OCI-LY7 (cell line): ENCODE results near the gene OLAH. TPM values are rescaled to one million over a fixed set of nuclear protein-coding genes. Genes with fewer than 3 reads are reported as not detected.

ENCODE experiments used
- BruUV-seq: library from RNA; stranded (reverse); fragments of 400-500 nt; replicated peaks from 2 replicates; lab custom pipeline; 2021; lab: Mats Ljungman, UMichigan
- CTCF ChIA-PET: fragments of 300-600 bp; sonication (Branson Sonifier 250); formaldehyde crosslinking; loops from one replicate; lab custom pipeline; 2022; ENCODE audit warnings: antibody characterized with exemption; ENCODE audit not compliant: unreplicated experiment; lab: Charles Lee
- POLR2A ChIA-PET: fragments of 300-600 bp; sonication (Branson Sonifier 250); formaldehyde crosslinking; loops from one replicate; lab custom pipeline; 2022; ENCODE audit warnings: antibody characterized with exemption; lab: Charles Lee
- DNase-seq: peaks from one replicate; pipeline ENCODE4 v3.0.0-alpha.2; 2015; ENCODE audit warnings: low spot score
- H2AFZ ChIP-seq: fragments of 200-600 bp; sonication (generic), shearing (Covaris generic); 2 replicates; pipeline ENCODE4 v1.6.1; 2014; ENCODE audit warnings: mild to moderate bottlenecking, antibody characterized with exemption, low read length, moderate library complexity
- H3K27ac ChIP-seq: fragments of 200-600 bp; sonication (generic); 2 replicates; pipeline ENCODE4 v1.5.1; 2014; ENCODE audit warnings: mixed run types, low read depth, mild to moderate bottlenecking, moderate library complexity, low read length, inconsistent platforms; ENCODE audit not compliant: poor library complexity, severe bottlenecking
- H3K36me3 ChIP-seq: fragments of 200-600 bp; sonication (generic); 2 replicates; pipeline ENCODE4 v1.6.1; 2014; ENCODE audit warnings: mild to moderate bottlenecking, antibody characterized with exemption, low read length, moderate library complexity, mixed read lengths; ENCODE audit not compliant: insufficient read depth
- H3K4me1 ChIP-seq: fragments of 200-600 bp; sonication (generic); 2 replicates; pipeline ENCODE4 v1.5.1; 2014; ENCODE audit warnings: mild to moderate bottlenecking, low read length; ENCODE audit not compliant: insufficient read depth, poor library complexity, severe bottlenecking
- H3K4me2 ChIP-seq: fragments of 200-600 bp; sonication (generic); 2 replicates; pipeline ENCODE4 v1.6.1; 2014; ENCODE audit warnings: mild to moderate bottlenecking, low read length
- H3K4me3 ChIP-seq: fragments of 200-600 bp; sonication (generic); 2 replicates; pipeline ENCODE4 v1.5.1; 2014; ENCODE audit warnings: mild to moderate bottlenecking, low read depth, low read length; ENCODE audit not compliant: poor library complexity, severe bottlenecking
- H3K79me2 ChIP-seq: fragments of 200-600 bp; sonication (generic); 2 replicates; pipeline ENCODE4 v1.6.1; 2016; ENCODE audit warnings: low read depth, mild to moderate bottlenecking, low read length, moderate library complexity, mixed read lengths; ENCODE audit not compliant: insufficient read depth
- H3K9me2 ChIP-seq: fragments of 200-600 bp; sonication (generic); 2 replicates; pipeline ENCODE4 v1.6.1; 2016; ENCODE audit warnings: mild to moderate bottlenecking, low read length, mixed read lengths; ENCODE audit not compliant: insufficient read depth
- H3K9me3 ChIP-seq: fragments of 200-600 bp; sonication (generic); 2 replicates; pipeline ENCODE4 v1.6.1; 2014; ENCODE audit warnings: mild to moderate bottlenecking, mixed run types, low read length, mixed read lengths
- H4K20me1 ChIP-seq: fragments of 200-600 bp; sonication (generic); 2 replicates; pipeline ENCODE4 v1.6.1; 2014; ENCODE audit warnings: mild to moderate bottlenecking, antibody characterized with exemption, low read length, moderate library complexity, mixed read lengths; ENCODE audit not compliant: insufficient read depth
- CTCF ChIP-seq: fragments of 200-600 bp; sonication (generic); conservative IDR thresholded peaks from 2 replicates; pipeline ENCODE4 v1.5.1; 2014; ENCODE audit warnings: mild to moderate bottlenecking, antibody characterized with exemption, low read length, moderate library complexity, mixed read lengths
- EZH2phosphoT487 ChIP-seq: fragments of 200-600 bp; sonication (generic); IDR thresholded peaks from 2 replicates; pipeline ENCODE4 v1.6.1; 2018; ENCODE audit warnings: low read depth, borderline replicate concordance, mild to moderate bottlenecking, mixed run types, antibody characterized with exemption, low read length, moderate library complexity, mixed read lengths
- intact Hi-C: fragments of 100-400 bp; cut with micrococcal nuclease; formaldehyde crosslinking; loops from one replicate; pipeline ENCODE4 v1.10.0; 2022; ENCODE audit not compliant: unreplicated experiment
- total RNA-seq, 2 experiments: library from RNA; depleted of rRNA in 1 of 2; stranded (reverse); fragments of >200 nt in 1 of 2; shearing (Covaris generic) in 1 of 2; gene quantifications; 2 replicates each; pipeline ENCODE4 v1.2.3, GENCODE V29; 2014 to 2022

OLAH gene
- total RNA-seq, 2 experiments from 2014 or later: not detected

- no peak overlapping the region for H3K4me2 ChIP-seq
- H3K27ac ChIP-seq: no peak overlapping the region
- ChIA-PET CTCF (no interaction called here), POLR2A (interaction anchor here (0.7 kb wide), 1 partner anchor 319 kb away, joined by 3 read pairs; no protein-coding TSS in a partner anchor)
- H3K9me2 ChIP-seq: no peaks in the 10 kb centered on the region
- H3K4me3 ChIP-seq: no peak overlapping the region
- no peaks in the 10 kb centered on the region for H3K79me2 ChIP-seq
- no peaks in the 10 kb centered on the region for H4K20me1 ChIP-seq
- TF ChIP-seq CTCF (no peak), EZH2phosphoT487 (no peak)
- no peaks in the 10 kb centered on the region for H3K9me3 ChIP-seq
- no peak for DNase-seq
- H2AFZ ChIP-seq: no peak overlapping the region
- intact Hi-C loops: no loop called here
- no peaks in the 10 kb centered on the region for H3K4me1 ChIP-seq
- no TSS peak for BruUV-seq
- no peaks in the 10 kb centered on the region for H3K36me3 ChIP-seq
Observed at GRCh38 chr10:15067154-15067553, 23.4 kb downstream of the OLAH start.

DNA sequence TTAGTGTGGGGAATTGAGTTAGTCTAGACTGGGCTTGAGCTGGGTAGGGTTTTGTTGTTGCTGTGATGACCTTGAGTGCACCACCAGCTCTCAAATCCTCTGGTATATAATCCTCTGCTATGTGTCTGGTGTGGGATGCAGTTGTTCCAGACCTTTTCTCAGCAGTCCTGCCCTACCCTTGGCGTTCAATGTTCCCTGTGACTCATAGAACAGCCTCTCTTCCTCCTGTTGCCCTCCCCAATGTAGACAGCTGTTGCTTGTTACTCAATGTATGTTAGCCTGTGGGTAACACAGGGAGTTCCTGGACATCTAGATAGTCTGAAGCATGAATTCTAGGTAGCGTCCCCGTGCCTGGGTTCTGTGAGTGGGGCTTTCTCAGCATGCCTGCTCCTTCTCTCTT is 25.1 kb downstream of the OLAH start:
- Histone ChIP-seq H3K4me3 (no peak overlapping the region), H3K27ac (no peak overlapping the region), H3K4me1 (no peaks in the 10 kb centered on the region), H3K4me2 (no peak overlapping the region), H3K9me2 (no peaks in the 10 kb centered on the region), H2AFZ (no peak overlapping the region), H4K20me1 (no peaks in the 10 kb centered on the region), H3K36me3 (no peaks in the 10 kb centered on the region), H3K9me3 (no peaks in the 10 kb centered on the region; the same call in 1 of the 2 replicates), H3K79me2 (no peaks in the 10 kb centered on the region)
- TF ChIP-seq EZH2phosphoT487 (no peak), CTCF (no peak)
- no TSS peak for BruUV-seq
- CTCF ChIA-PET: no interaction called here
- POLR2A ChIA-PET: no interaction called here
- intact Hi-C loops: no loop called here
- DNase-seq: no peak

DNA sequence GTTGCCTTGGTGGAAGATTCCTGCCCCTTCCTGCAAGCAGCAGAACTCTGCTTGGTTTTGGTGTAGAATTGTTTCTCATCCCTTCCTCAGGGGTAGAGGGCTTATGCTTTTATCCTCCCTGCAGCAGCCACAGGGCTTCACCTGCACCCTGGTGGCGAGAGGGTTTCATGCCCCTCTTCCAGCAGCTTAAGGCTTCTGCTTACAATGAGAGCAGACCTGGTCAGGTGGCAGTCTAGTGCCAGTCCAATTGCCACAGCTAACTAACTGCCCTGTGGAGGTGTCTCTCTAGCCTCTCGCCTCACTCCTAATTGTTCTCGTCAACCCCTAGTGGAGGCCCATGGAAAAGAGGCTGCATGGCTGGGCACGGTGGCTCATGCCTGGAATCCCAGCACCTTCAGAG is 25.5 kb downstream of the OLAH start:
- no peak overlapping the region for H3K4me3 ChIP-seq
- no peak for DNase-seq
- ChIA-PET CTCF (no interaction called here), POLR2A (interaction anchor here (0.7 kb wide), 1 partner anchor 233 kb away, joined by 5 read pairs; no protein-coding TSS in a partner anchor)
- H3K36me3 ChIP-seq: no peaks in the 10 kb centered on the region
- TF ChIP-seq EZH2phosphoT487: no peak
- no peak for TF ChIP-seq CTCF
- no peaks in the 10 kb centered on the region for H3K9me2 ChIP-seq
- no peak overlapping the region for H2AFZ ChIP-seq
- BruUV-seq: no TSS peak
- H4K20me1 ChIP-seq: no peaks in the 10 kb centered on the region
- no peak overlapping the region for H3K27ac ChIP-seq
- H3K4me1 ChIP-seq: no peaks in the 10 kb centered on the region
- intact Hi-C loops: no loop called here
- no peaks in the 10 kb centered on the region; the same call in 1 of the 2 replicates for H3K9me3 ChIP-seq
- no peaks in the 10 kb centered on the region for H3K79me2 ChIP-seq
- H3K4me2 ChIP-seq: no peak overlapping the region
